Left renal cortex interstitium (tissue), 4 donors: Measurements from ENCODE around the gene TMCC2. TPM values are rescaled to one million over a fixed set of nuclear protein-coding genes. Genes with fewer than 3 reads are reported as not detected.
"Not testable (repeated sequence)": the region's sequence is repeated elsewhere in the genome, so short reads cannot be mapped to it uniquely, and the experiment has no call there.

Experiments used
- DNase-seq, 4 donors: peaks; one replicate each; pipeline ENCODE4 v3.0.0-alpha.2; 2013; ENCODE audit warnings: low read depth in 4 of 4, low spot score in 2 of 4, missing footprints in 1 of 4
- polyA plus RNA-seq, 4 donors: library from polyadenylated mRNA; unstranded; fragments of 120-200 nt; gene quantifications; one replicate each; pipeline ENCODE4 v1.2.1, GENCODE V29; 2013; ENCODE audit not compliant: insufficient read length in 4 of 4

TMCC2 gene
- polyA plus RNA-seq, 4 donors, result 7.5 to 9.9 (median 7.9) TPM

DNA sequence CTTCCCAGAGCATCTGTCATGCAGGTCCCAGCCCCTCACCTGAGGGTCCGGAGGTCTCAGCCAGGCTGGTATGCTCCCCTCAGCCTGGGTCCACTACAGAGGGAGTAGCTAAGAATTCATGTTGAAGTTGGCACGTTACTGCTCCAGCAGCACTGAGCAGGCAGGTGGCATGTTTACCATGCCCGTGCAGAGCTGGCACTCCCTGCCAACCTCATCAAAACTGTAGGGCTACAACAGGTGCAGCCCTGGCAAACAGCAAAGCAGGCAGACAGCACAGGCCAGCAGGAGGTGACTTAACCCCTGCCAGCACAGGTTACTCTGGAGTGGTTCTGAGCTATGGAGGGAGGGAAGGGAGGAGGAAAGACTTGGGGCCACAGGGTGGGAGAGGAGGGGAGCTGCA lies 47.4 kb downstream of the TMCC2 start:
- DNase-seq, result no peak

DNA sequence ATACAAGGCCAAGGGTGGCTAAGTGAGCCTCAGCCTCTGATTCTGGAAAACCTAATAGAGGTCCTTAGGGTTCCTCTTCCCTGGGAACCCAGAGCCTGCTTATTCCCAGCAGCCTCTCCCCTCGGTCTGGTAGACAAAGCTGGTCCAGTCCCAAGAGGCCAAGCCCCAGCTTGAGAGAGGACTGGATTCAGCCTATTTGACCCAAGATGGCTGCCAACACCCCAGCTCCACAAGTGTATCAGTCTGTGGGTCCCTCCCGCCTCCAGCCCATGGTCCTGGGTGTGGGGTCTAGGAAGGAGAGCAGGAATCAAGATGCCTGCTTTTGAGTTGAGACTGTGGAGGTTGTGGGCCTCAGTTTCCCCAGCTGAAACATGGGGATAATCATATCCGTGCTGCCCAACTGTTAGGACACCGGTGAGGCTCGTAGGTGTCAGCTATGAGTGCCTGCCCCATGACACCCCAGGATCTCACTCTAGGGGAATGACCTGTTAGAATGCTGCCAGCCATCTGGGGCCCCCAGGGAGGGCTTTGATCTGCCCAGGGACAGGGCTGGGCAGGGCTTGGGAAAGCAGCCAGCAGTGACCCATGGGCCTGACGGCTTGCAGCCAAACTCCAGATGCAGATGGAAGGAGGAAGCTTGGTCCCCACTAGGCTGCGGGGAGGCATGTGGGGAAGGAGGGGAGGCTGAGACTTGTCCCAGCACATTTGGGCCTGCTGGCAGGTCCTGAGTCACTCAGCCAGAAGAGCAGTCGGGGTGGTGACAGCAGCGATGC lies 48.4 kb downstream of the TMCC2 start:
- no peak for DNase-seq

GRCh38 chr1:205276689-205277065 lies 48.9 kb downstream of the TMCC2 start:
- DNase-seq, result no peak

DNA sequence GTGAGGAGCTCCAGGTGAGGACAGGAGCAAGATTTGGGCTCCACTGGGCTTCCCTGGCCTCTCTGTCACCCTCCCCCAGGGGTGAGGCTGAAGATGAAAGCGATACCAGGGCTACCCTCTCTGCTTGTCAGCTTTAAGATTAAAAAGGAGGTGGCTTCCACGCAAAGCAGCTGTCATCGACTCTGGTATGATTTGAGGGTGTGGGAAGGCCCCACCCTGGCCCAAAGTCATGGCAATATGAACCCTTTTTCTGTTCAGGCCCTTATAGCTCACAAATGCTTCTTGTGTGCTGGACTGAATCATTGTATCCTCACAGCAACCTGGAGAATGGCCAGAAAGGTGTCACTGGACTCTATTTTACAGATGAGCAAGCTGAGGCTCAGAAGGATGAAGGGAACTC lies 52.2 kb downstream of the TMCC2 start:
- no peak for DNase-seq

GRCh38 chr1:205280666-205281395 lies 53.1 kb downstream of the TMCC2 start:
- DNase-seq, result not testable (repeated sequence)

DNA sequence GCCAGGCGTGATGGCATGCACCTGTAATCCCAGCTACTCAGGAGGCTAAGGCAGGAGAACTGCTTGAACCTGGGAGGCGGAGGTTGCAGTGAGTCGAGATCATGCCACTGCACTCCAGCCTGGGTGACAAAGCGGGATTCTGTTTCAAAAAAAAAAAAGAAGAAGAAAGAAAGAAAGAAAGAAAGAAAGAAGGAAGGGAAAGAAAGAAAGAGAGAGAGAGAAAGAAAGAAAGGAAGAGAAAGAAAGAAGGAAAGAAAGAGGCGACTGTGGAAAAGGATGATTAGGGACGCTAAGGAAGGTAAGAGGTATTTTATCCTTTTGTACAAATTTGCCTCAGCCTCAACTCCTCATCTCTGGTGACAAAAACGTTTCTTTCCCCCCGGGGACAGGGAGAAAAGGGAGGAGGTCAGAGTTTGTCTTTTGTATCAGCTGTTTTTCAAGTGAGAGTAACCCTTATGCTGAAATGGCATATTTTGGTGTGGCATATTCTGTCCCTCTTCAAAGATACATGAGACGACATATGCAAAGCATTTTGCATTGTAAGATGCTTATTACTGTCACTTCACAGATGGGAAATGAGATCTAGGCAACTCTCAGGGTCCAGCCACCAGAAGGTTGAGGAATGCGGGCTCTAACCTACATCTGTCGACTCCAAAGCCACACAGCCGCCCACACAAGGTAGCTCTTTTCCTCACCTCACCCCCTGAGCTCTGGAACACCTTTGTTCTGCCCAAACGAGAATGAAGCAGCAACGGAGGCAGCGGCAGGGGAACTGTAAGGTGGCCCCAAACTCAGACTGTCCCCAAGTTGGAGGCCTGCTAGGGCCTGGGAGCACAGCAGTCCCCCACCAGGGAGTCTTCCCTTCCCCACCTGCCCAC lies 55.8 kb downstream of the TMCC2 start:
- DNase-seq, result no peak

DNA sequence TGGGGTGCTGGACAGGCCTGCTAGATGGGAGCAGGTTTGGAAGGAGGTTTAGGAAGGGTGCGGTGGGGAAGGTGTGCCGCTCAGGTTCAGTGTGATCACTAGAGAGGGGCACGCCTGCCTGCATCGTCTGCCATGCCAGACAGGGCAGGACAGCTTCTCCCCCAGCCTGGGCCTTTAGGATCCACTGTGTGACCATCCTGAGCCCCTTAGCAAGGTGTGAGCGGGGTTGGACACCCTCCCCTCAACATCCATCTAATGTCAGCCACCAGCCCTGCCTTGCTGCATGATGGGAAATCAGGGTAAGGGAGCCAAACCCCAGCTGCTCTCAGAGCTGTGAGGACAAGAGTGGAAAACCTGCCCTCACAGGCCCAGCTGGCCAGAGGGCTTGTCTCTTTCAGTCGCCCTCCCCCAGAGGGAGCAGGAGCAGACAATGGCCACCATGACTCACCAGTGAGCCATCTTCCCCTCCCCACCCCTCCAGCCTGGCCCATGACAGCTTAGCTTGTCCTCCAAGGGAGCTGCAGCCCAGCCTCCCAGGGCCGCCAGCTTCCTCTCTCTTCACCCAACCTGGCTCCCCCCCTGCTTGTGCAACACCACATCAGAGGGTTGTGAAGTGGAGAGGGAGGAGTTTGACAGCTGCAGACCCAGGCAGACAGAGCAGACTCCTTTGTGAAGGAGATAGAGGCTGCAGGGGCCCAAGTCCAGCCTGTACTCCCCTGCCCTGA lies 56.8 kb downstream of the TMCC2 start:
- DNase-seq, result no peak

DNA sequence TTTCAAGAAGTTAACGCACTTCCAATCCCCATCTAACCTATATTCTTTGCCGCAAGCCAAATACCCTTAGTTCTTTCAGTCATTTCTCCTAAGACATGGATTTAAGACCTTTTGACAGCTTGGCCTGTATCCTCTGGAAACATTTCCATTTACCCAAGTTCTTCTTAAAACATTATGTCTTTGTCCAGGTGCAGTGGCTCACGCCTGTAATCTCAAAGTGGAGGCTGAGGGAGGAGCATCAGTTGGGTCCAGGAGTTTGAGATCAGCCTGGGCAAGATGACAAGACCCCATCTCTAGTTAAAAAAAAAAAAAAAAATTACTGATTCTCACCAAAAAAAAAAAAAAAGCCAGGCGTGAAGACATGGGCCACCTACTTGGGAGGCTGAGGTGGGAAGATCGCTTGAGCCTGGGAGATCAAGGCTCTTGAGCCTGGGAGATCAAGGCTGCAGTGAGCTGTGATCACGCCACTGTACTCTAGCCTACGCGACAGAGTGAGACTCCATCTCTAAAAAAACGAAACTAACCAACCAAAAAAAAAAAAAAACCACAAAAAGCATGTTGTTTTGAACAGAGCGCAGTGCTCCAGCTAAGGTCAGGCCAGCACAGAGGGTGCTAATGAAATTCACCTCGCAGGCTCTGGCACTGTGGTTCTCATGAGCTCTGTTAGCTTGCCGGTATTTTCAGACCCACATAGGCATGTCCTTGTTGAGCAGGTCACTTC lies 57.8 kb downstream of the TMCC2 start:
- no peak for DNase-seq

- no peak for DNase-seq
Measured at GRCh38 chr1:205286335-205286950, 58.7 kb downstream of the TMCC2 start.

GRCh38 chr1:205287076-205287475 lies 59.3 kb downstream of the TMCC2 start:
- DNase-seq, result no peak

DNA sequence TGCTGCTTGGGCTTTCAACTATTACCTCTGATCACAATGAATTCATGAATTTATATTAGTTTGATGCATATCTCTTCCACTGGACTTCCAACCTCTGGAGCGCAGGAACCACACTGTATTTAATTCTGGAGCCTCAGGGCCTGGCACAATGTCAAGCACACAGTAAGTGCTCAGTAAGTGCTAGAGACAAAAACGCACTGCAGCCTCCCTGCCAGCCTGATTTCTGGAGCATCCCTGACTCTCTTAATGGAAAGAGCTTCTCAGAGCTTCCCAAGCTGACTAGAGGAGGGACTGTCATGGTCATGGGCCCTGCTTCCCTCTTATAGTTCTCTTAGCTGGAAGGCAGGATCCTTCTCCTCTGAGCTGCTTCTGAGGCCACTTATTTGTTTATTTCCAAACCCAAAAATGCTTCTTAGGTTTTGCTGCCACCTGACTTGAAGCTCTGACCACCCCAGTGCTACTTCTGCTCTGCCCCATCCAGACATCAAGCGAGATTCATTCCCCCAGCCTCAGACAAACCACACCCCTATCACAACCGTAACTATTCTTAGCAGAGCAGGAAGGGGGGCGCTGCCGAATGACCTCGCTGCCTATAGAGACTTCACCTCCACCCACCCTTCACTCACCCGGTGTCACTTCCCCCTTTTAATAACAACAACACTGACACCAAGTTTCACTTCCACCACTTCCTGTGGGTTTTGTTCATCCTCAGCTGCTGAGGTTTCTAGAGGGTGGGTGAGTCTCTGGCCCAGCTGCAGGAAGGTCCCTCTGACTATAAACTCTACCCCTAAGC lies 60.2 kb downstream of the TMCC2 start:
- no peak for DNase-seq

- DNase-seq, result no peak
Measured at GRCh38 chr1:205291596-205291995, 63.9 kb downstream of the TMCC2 start.

- DNase-seq, result no peak
Measured at GRCh38 chr1:205293350-205294074, 65.8 kb downstream of the TMCC2 start.

GRCh38 chr1:205294175-205294917 lies 66.6 kb downstream of the TMCC2 start:
- no peak for DNase-seq

DNA sequence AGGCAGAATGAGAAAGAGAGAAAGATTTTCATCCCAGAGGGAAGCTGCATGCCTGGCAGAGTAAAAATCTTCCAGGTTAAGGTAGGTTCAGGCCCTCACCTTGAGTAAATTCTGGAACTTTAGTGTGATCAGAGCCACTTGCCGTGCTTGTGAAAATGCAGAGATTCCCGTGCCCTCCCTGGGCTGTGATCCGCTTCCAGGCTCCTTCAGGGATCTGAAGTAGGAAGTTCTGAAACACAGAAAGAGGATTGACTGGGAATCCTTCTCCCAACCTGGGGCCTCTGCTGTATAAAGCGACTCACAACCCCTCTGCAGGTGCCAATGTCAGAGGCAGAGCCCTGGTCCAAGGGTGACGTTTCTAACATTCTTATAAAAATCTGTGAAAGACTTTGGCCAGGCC lies 67.2 kb downstream of the TMCC2 start:
- DNase-seq, result no peak

- DNase-seq, result no peak
Measured at GRCh38 chr1:205296154-205296553, 68.4 kb downstream of the TMCC2 start.

GRCh38 chr1:205297546-205298177 lies 69.9 kb downstream of the TMCC2 start:
- DNase-seq, result not testable (repeated sequence)
